Neural progenitor cell (in vitro differentiated cells): ENCODE measurements around the gene DPAGT1. TPM values are rescaled to one million over a fixed set of nuclear protein-coding genes. Genes with fewer than 3 reads are reported as not detected.

Source experiments
- DNase-seq: peaks from one replicate; pipeline ENCODE4 v3.0.0-alpha.2; 2016; ENCODE audit warnings: low spot score
- H2AFZ ChIP-seq: fragments of 200-600 bp; sonication (generic); replicated peaks from 2 replicates; pipeline ENCODE4 v1.6.1; 2016; ENCODE audit warnings: antibody characterized with exemption
- H3F3A ChIP-seq: fragments of 200-600 bp; sonication (generic); 2 replicates; pipeline ENCODE4 v1.6.1; 2016; ENCODE audit warnings: antibody characterized with exemption, low read depth
- H3K27ac ChIP-seq: fragments of 200-600 bp; sonication (generic); 2 replicates; pipeline ENCODE4 v1.5.1; 2016; ENCODE audit warnings: mild to moderate bottlenecking
- H3K27me3 ChIP-seq: fragments of 200-600 bp; sonication (generic); 2 replicates; pipeline ENCODE4 v1.6.1; 2016; ENCODE audit warnings: mild to moderate bottlenecking, moderate library complexity
- H3K36me3 ChIP-seq: fragments of 200-600 bp; sonication (generic); 2 replicates; pipeline ENCODE4 v1.5.1; 2016
- H3K4me1 ChIP-seq: fragments of 200-600 bp; sonication (generic); 2 replicates; pipeline ENCODE4 v1.6.1; 2016; ENCODE audit warnings: mixed run types
- H3K4me2 ChIP-seq: fragments of 200-600 bp; sonication (generic); 2 replicates; pipeline ENCODE4 v1.6.1; 2016
- H3K4me3 ChIP-seq: fragments of 200-600 bp; sonication (generic); 2 replicates; pipeline ENCODE4 v1.5.1; 2016
- H3K79me2 ChIP-seq: fragments of 200-600 bp; sonication (generic); 2 replicates; pipeline ENCODE4 v1.6.1; 2016; ENCODE audit warnings: low read depth
- H3K9ac ChIP-seq: fragments of 200-600 bp; sonication (generic); 2 replicates; pipeline ENCODE4 v1.6.1; 2016
- H3K9me3 ChIP-seq: fragments of 200-600 bp; sonication (generic); 2 replicates; pipeline ENCODE4 v1.5.1; 2016; ENCODE audit warnings: low read depth
- H4K20me1 ChIP-seq: fragments of 200-600 bp; sonication (generic); 2 replicates; pipeline ENCODE4 v1.6.1; 2016; ENCODE audit warnings: low read depth
- H3K27ac Mint-ChIP-seq: 3 replicates; pipeline ENCODE4 v1.8.0; 2021; ENCODE audit warnings: mixed read lengths
- H3K27me3 Mint-ChIP-seq: 2 replicates; pipeline ENCODE4 v1.8.0; 2022; ENCODE audit warnings: low read depth, mild to moderate bottlenecking, inconsistent platforms, moderate library complexity, mixed read lengths; ENCODE audit not compliant: insufficient read depth
- H3K36me3 Mint-ChIP-seq: 3 replicates; pipeline ENCODE4 v1.8.0; 2021; ENCODE audit warnings: mixed read lengths
- H3K4me1 Mint-ChIP-seq: 3 replicates; pipeline ENCODE4 v1.8.0; 2021; ENCODE audit warnings: mixed read lengths
- H3K4me3 Mint-ChIP-seq: 3 replicates; pipeline ENCODE4 v1.8.0; 2021; ENCODE audit warnings: mild to moderate bottlenecking, moderate library complexity, mixed read lengths
- H3K9me3 Mint-ChIP-seq: 3 replicates; pipeline ENCODE4 v1.8.0; 2020; ENCODE audit warnings: mixed read lengths
- CTCF ChIP-seq: fragments of 200-600 bp; sonication (generic); IDR thresholded peaks from 2 replicates; pipeline ENCODE4 v1.5.1; 2017; ENCODE audit warnings: antibody characterized with exemption, mild to moderate bottlenecking
- EZH2 ChIP-seq: fragments of 200-600 bp; sonication (generic); IDR thresholded peaks from 2 replicates; pipeline ENCODE4 v1.6.1; 2017; ENCODE audit warnings: antibody characterized with exemption, mild to moderate bottlenecking, moderate library complexity
- EZH2phosphoT487 ChIP-seq: fragments of 200-600 bp; sonication (generic); IDR thresholded peaks from 2 replicates; pipeline ENCODE4 v1.6.1; 2017; ENCODE audit warnings: antibody characterized with exemption
- total RNA-seq: library from RNA; depleted of rRNA; stranded (reverse); fragments of >200 nt; gene quantifications from 2 replicates; pipeline ENCODE4 v1.2.3, GENCODE V29; 2015; ENCODE audit warnings: low replicate concordance

Gene DPAGT1
- total RNA-seq, 1 donor from 2014 or later: 13.4 TPM

GRCh38 chr11:119049081-119049480 is 52.6 kb downstream of the DPAGT1 start:
- Histone ChIP-seq H3F3A (peaks cover 14% of the 10 kb centered on the region), H4K20me1 (no peaks in the 10 kb centered on the region), H3K27me3 (no peaks in the 10 kb centered on the region), H3K9ac (no peak overlapping the region), H3K36me3 (no peaks in the 10 kb centered on the region), H3K27ac (no peak overlapping the region), H3K4me2 (no peak overlapping the region), H2AFZ (no peak overlapping the region), H3K9me3 (no peaks in the 10 kb centered on the region), H3K4me1 (no peaks in the 10 kb centered on the region), H3K79me2 (peaks cover 6% of the 10 kb centered on the region), H3K4me3 (no peak overlapping the region)
- Mint-ChIP-seq H3K27me3 (peaks cover 4% of the 10 kb centered on the region), H3K27ac (no peak overlapping the region), H3K4me3 (no peak overlapping the region), H3K36me3 (peaks cover 37% of the 10 kb centered on the region), H3K4me1 (no peaks in the 10 kb centered on the region), H3K9me3 (no peaks in the 10 kb centered on the region)
- TF ChIP-seq EZH2 (no peak), CTCF (no peak), EZH2phosphoT487 (no peak)
- DNase-seq: no peak

- no peak overlapping the region for H3K27ac Mint-ChIP-seq
- no peaks in the 10 kb centered on the region for H4K20me1 ChIP-seq
- no peak overlapping the region for H3K27ac ChIP-seq
- no peaks in the 10 kb centered on the region for H3K4me1 Mint-ChIP-seq
- DNase-seq: no peak
- H3K4me2 ChIP-seq: no peak overlapping the region
- H3K4me3 ChIP-seq: no peak overlapping the region
- no peak overlapping the region for H3K4me3 Mint-ChIP-seq
- H3K36me3 Mint-ChIP-seq: peaks cover 34% of the 10 kb centered on the region
- H2AFZ ChIP-seq: no peak overlapping the region
- TF ChIP-seq EZH2phosphoT487 (no peak), EZH2 (no peak), CTCF (no peak)
- H3F3A ChIP-seq: peaks cover 14% of the 10 kb centered on the region
- H3K27me3 ChIP-seq: no peaks in the 10 kb centered on the region
- H3K9ac ChIP-seq: no peak overlapping the region
- H3K9me3 ChIP-seq: no peaks in the 10 kb centered on the region
- H3K79me2 ChIP-seq: peaks cover 2% of the 10 kb centered on the region
- peaks cover 4% of the 10 kb centered on the region for H3K27me3 Mint-ChIP-seq
- no peaks in the 10 kb centered on the region for H3K36me3 ChIP-seq
- H3K9me3 Mint-ChIP-seq: no peaks in the 10 kb centered on the region
- no peaks in the 10 kb centered on the region for H3K4me1 ChIP-seq
Measured at GRCh38 chr11:119048644-119049043, 53.0 kb downstream of the DPAGT1 start.

GRCh38 chr11:119047205-119047604 is 54.4 kb downstream of the DPAGT1 start:
- H3K36me3 ChIP-seq: no peaks in the 10 kb centered on the region
- no peaks in the 10 kb centered on the region for H4K20me1 ChIP-seq
- peaks cover 4% of the 10 kb centered on the region for H3K27me3 Mint-ChIP-seq
- H3K27ac Mint-ChIP-seq: no peak overlapping the region
- no peaks in the 10 kb centered on the region for H3K4me1 ChIP-seq
- no peak overlapping the region for H3K4me3 ChIP-seq
- H2AFZ ChIP-seq: no peak overlapping the region
- H3K79me2 ChIP-seq: no peaks in the 10 kb centered on the region
- H3K9ac ChIP-seq: no peak overlapping the region
- no peak for DNase-seq
- no peak overlapping the region for H3K27ac ChIP-seq
- H3K4me3 Mint-ChIP-seq: no peak overlapping the region
- H3K9me3 ChIP-seq: no peaks in the 10 kb centered on the region
- H3K27me3 ChIP-seq: no peaks in the 10 kb centered on the region
- H3K9me3 Mint-ChIP-seq: no peaks in the 10 kb centered on the region
- H3F3A ChIP-seq: peaks cover 14% of the 10 kb centered on the region
- TF ChIP-seq CTCF (no peak), EZH2 (no peak), EZH2phosphoT487 (no peak)
- peaks cover 23% of the 10 kb centered on the region for H3K36me3 Mint-ChIP-seq
- H3K4me2 ChIP-seq: no peak overlapping the region
- H3K4me1 Mint-ChIP-seq: no peaks in the 10 kb centered on the region

Other genes with a start within 250 kb of the DPAGT1 start
- not detected in 2 replicates for gene CXCR5, start 218.0 kb downstream of the DPAGT1 start, total RNA-seq
- gene BCL9L, start 175.9 kb downstream of the DPAGT1 start, total RNA-seq: 3.0 and 7.2 TPM in 2 replicates
- 0.43 TPM in 1 of 2 replicates, not detected in the other for gene UPK2, start 145.6 kb downstream of the DPAGT1 start, total RNA-seq
- not detected in 2 replicates for gene FOXR1, start 130.1 kb downstream of the DPAGT1 start, total RNA-seq
- 42.9 and 46.4 TPM in 2 replicates for gene CENATAC, start 103.7 kb downstream of the DPAGT1 start, total RNA-seq
- gene RPS25, start 83.5 kb downstream of the DPAGT1 start, total RNA-seq: 2,482 and 2,538 TPM in 2 replicates
- 53.5 and 59.5 TPM in 2 replicates for gene TRAPPC4, start 83.1 kb downstream of the DPAGT1 start, total RNA-seq
- gene SLC37A4, start 71.0 kb downstream of the DPAGT1 start, total RNA-seq: 55.2 and 89.0 TPM in 2 replicates
- gene HYOU1, start 44.6 kb downstream of the DPAGT1 start, total RNA-seq: 129 and 203 TPM in 2 replicates
- 10.4 and 20.7 TPM in 2 replicates for gene VPS11, start 34.0 kb downstream of the DPAGT1 start, total RNA-seq
- 30.0 and 31.1 TPM in 2 replicates for gene HMBS, start 17.0 kb downstream of the DPAGT1 start, total RNA-seq
- 1.5 and 3.7 TPM in 2 replicates for gene C2CD2L, start 5.5 kb upstream of the DPAGT1 start, total RNA-seq
- gene HINFP, start 19.7 kb upstream of the DPAGT1 start, total RNA-seq: 32.5 and 47.3 TPM in 2 replicates
- 0.24 and 0.65 TPM in 2 replicates for gene ABCG4, start 47.2 kb upstream of the DPAGT1 start, total RNA-seq
- gene NLRX1, start 66.9 kb upstream of the DPAGT1 start, total RNA-seq: 10.2 and 34.8 TPM in 2 replicates
- gene NHERF4, start 83.6 kb upstream of the DPAGT1 start, total RNA-seq: 0.12 TPM in 1 of 2 replicates, not detected in the other
- gene CBL, start 104.5 kb upstream of the DPAGT1 start, total RNA-seq: 20.7 and 20.8 TPM in 2 replicates
- 23.3 and 28.2 TPM in 2 replicates for gene MCAM, start 215.3 kb upstream of the DPAGT1 start, total RNA-seq
- 17.1 and 48.2 TPM in 2 replicates for gene RNF26, start 232.7 kb upstream of the DPAGT1 start, total RNA-seq
- 0.90 and 3.4 TPM in 2 replicates for gene C1QTNF5, start 239.0 kb upstream of the DPAGT1 start, total RNA-seq
- not detected in 2 replicates for gene MFRP, start 244.9 kb upstream of the DPAGT1 start, total RNA-seq